NCI-H345 treated with DMSO at 0.1 percent for 48 hours (cell line): Measurements from ENCODE around the gene RPAP2.

ENCODE experiments used
- DNase-seq: peaks from one replicate; lab custom pipeline; 2025; ENCODE audit not compliant: unreplicated experiment; lab: John Stamatoyannopoulos, UW

RPAP2 gene

GRCh38 chr1:92445865-92446264, 147.0 kb downstream of the RPAP2 start:
- DNase-seq = no peak

- DNase-seq = no peak
Measured at GRCh38 chr1:92446546-92446945, 147.7 kb downstream of the RPAP2 start.

GRCh38 chr1:92447033-92447681, 148.3 kb downstream of the RPAP2 start:
- DNase-seq = no peak

GRCh38 chr1:92447976-92448375, 149.1 kb downstream of the RPAP2 start:
- DNase-seq = no peak
